Subcutaneous adipose tissue (tissue), 4 donors: Measurements from ENCODE around the gene SNX18. TPM values are rescaled to one million over a fixed set of nuclear protein-coding genes. Genes with fewer than 3 reads are reported as not detected.

Experiments used
- total RNA-seq, 4 donors: library from RNA; depleted of rRNA; stranded (reverse); fragments of >200 nt; gene quantifications; one replicate each; pipeline ENCODE4 v1.1.0, GENCODE V29; 2016
- TF ChIP-seq, protein P1 (sequence below): fragments of 450-650 bp; IDR thresholded peaks from one replicate; pipeline ENCODE4 v1.5.1; 2016; ENCODE audit warnings: low read depth, mild to moderate bottlenecking, control low read depth, antibody characterized with exemption, moderate library complexity

Gene SNX18
- total RNA-seq, 4 donors from 2014 or later: 26.7 to 54.6 (median 40.2) TPM

DNA sequence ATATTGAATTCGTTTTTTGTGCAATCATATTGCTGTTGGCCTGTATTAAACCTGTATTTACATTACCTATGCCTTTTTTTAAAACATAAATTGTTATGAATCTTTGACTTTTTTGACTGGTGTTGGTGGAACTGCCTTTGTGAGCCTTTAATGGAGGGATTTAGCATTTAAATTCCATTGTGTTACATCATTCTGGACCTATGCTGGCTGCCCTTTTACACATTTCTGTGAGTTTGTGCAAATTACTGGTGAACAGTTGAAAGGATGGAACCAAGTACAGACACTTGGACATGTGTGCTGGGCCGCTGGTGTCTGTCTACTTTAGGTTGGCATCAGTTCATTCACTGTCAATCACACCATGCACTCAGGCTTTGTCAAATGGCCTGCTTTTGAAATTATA lies 3.4 kb downstream of the SNX18 start:
- TF ChIP-seq, protein P1, sequence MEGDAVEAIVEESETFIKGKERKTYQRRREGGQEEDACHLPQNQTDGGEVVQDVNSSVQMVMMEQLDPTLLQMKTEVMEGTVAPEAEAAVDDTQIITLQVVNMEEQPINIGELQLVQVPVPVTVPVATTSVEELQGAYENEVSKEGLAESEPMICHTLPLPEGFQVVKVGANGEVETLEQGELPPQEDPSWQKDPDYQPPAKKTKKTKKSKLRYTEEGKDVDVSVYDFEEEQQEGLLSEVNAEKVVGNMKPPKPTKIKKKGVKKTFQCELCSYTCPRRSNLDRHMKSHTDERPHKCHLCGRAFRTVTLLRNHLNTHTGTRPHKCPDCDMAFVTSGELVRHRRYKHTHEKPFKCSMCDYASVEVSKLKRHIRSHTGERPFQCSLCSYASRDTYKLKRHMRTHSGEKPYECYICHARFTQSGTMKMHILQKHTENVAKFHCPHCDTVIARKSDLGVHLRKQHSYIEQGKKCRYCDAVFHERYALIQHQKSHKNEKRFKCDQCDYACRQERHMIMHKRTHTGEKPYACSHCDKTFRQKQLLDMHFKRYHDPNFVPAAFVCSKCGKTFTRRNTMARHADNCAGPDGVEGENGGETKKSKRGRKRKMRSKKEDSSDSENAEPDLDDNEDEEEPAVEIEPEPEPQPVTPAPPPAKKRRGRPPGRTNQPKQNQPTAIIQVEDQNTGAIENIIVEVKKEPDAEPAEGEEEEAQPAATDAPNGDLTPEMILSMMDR: no peak

DNA sequence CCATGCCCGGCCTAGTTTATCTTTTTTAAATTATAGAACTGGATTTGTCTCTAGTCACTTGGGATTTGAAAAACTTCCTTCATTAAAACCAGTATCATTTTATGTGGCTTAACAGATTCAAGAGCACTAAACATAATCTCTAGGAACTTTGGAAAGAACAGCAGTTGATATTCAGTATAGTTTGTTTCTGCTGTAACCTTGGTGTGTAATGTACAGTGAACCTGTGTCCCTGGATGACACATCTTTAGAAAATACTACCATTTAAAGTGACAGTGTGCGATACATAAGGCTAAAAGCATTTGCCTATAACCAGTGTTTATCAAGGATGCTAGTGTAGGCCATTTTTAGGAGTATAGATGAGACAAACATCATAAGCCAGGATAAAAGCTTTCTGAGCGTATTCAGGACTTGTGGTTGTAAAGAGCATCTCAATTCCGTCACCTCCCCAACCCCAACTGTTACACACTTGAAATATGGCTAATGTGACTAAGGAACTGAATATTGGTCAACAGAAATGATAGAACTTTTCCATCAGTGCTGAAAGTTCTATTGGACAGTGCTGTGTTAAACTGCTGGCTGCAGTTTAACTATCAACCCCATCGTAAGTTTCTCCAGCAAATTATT lies 4.4 kb downstream of the SNX18 start:
- TF ChIP-seq, protein P1: no peak

DNA sequence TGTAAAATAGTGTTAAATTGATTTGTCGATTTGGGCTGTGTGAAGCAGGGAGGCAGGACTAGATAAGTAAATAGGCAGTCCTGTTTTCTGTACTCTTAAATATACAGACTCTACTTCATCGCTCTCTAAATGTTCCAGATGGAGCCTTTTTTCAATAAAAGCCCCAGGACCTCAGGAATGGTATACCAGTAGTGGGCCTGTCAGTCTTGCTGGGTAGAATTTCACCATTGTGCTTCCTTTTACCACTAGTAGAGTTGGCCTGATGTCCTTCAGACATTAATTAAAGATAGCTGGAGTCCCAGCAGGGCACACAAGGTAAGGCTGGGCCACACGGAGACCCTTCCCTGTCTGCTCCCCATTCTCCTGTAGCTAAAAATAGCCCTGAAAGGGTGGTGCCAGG lies 6.0 kb downstream of the SNX18 start:
- TF ChIP-seq, protein P1: no peak

DNA sequence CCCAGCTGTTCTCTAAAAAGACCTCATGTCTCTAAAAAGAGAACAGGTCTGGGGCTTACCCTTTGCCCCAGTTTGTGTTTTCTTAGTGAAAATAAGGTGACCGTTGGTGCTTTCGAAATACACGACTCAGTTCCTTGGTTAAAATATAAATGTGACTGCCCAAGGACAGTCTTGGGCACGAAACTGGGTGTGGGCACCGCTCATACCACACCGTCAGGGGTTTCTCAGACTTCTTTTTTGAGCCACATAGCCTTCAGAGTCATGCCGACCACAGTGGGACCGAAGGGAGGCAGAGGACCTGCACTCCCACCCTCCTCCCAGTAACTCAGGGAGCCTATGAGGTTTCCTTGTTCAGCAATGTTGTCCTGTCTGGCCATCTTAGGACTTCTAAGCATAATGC lies 6.5 kb downstream of the SNX18 start:
- TF ChIP-seq, protein P1: no peak

DNA sequence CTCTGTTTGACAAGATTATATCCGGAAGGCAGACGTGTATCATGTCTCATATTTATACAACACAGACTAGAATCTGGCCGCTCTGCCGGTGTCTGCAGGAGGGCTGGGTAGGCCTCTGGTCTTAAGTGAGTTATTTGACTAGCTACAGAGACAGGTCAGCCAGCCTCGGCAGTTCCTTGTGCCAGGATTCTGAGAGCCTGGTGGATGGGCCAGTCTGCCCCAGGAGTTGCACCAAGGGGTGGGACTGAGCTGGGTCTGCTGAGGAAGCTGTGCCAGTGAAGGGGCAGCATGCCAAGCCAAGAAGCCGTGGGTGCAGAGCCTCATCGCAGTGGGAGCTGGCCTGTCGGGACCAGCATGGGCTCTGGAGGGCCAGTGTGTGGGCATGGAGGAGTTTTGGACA lies 7.1 kb downstream of the SNX18 start:
- TF ChIP-seq, protein P1: no peak

DNA sequence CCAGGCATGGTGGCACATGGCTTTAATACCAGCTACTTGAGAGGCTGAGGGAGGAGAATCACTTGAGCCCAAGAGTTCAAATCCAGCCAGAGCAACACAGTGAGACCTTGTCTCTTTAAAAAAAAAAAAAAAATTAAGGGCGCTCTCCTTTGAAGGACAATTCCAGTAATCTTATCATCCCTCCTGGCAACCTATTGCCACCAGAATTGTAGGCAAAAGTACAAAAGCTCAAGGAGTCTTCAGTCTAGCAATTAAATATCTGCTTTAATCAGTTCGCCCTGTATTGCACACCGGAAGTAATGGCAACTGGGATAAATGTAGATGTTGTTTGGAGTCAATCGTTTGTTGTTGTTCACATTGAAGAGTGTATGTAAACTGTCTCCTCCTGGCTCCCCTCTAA lies 7.7 kb downstream of the SNX18 start:
- TF ChIP-seq, protein P1: no peak

DNA sequence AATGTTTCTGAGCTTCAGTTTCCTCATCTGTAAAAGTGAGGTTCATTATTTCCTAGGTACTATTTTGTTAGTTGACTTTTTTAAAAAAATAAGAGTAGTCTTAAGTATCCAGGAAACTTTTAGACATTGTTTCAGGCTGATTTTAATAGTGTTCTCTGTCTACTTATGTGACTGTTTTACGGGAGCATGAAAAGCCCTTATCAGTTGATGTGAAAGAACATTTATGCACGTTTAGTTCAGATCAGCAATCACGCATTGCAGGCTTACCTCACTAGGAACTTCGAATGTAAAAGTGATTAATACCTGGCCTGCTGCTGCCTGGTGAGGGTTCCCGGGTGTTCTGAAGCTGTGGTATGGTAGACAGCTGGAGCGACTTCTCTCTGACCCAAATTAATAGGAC lies 8.1 kb downstream of the SNX18 start:
- TF ChIP-seq, protein P1: no peak
